Measurements from ENCODE around the gene BCAS3. TPM values are rescaled to one million over a fixed set of nuclear protein-coding genes. Genes with fewer than 3 reads are reported as not detected.

BCAS3 gene
- polyA plus RNA-seq, 1 donor from 2014 or later: 21.6 TPM

DNA sequence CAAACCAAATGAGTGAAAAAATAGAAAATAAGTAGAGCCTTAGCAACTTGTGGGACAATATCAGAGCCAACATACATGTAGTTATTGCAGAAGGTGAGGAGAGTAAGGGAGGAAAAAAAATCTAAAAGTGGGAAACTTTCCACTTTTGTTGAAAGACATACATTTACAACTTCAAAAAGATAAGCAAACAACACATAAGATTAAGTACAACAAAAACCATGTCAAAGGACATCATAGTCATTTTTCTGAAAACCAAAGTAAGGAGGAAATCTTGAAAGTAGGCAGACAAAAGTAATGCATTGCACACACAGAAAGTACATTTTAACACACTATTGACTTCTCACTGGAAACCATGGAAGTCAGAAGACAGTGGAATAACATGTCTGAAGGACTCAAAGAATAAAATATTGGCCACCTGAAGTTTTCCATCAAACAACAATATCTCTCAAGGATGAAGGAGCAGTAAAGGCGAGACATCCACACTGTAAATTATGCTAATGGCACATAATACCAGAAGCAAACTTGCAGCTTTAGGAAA lies 291.9 kb downstream of the BCAS3 start:
- Histone ChIP-seq H3K27ac (ENCODE audit: low read length) (no peak overlapping the region), H2AFZ (ENCODE audit: low read depth, low read length) (no peak overlapping the region)
- no peak for TF ChIP-seq POLR2AphosphoS5 (IDR thresholded peaks at IDR 0.05)
- no peak for TF ChIP-seq EZH2 (IDR thresholded peaks at IDR 0.05; ENCODE audit: borderline replicate concordance, insufficient read depth, low read length, poor library complexity, severe bottlenecking)
- no peak for TF ChIP-seq EP300 (conservative IDR thresholded peaks at IDR 0.05; ENCODE audit: poor library complexity, severe bottlenecking)
- TF ChIP-seq, protein P1, sequence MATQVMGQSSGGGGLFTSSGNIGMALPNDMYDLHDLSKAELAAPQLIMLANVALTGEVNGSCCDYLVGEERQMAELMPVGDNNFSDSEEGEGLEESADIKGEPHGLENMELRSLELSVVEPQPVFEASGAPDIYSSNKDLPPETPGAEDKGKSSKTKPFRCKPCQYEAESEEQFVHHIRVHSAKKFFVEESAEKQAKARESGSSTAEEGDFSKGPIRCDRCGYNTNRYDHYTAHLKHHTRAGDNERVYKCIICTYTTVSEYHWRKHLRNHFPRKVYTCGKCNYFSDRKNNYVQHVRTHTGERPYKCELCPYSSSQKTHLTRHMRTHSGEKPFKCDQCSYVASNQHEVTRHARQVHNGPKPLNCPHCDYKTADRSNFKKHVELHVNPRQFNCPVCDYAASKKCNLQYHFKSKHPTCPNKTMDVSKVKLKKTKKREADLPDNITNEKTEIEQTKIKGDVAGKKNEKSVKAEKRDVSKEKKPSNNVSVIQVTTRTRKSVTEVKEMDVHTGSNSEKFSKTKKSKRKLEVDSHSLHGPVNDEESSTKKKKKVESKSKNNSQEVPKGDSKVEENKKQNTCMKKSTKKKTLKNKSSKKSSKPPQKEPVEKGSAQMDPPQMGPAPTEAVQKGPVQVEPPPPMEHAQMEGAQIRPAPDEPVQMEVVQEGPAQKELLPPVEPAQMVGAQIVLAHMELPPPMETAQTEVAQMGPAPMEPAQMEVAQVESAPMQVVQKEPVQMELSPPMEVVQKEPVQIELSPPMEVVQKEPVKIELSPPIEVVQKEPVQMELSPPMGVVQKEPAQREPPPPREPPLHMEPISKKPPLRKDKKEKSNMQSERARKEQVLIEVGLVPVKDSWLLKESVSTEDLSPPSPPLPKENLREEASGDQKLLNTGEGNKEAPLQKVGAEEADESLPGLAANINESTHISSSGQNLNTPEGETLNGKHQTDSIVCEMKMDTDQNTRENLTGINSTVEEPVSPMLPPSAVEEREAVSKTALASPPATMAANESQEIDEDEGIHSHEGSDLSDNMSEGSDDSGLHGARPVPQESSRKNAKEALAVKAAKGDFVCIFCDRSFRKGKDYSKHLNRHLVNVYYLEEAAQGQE (IDR thresholded peaks at IDR 0.05; ENCODE audit: borderline replicate concordance): no peak
- TF ChIP-seq, protein P2, sequence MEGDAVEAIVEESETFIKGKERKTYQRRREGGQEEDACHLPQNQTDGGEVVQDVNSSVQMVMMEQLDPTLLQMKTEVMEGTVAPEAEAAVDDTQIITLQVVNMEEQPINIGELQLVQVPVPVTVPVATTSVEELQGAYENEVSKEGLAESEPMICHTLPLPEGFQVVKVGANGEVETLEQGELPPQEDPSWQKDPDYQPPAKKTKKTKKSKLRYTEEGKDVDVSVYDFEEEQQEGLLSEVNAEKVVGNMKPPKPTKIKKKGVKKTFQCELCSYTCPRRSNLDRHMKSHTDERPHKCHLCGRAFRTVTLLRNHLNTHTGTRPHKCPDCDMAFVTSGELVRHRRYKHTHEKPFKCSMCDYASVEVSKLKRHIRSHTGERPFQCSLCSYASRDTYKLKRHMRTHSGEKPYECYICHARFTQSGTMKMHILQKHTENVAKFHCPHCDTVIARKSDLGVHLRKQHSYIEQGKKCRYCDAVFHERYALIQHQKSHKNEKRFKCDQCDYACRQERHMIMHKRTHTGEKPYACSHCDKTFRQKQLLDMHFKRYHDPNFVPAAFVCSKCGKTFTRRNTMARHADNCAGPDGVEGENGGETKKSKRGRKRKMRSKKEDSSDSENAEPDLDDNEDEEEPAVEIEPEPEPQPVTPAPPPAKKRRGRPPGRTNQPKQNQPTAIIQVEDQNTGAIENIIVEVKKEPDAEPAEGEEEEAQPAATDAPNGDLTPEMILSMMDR (IDR thresholded peaks at IDR 0.05; ENCODE audit: poor library complexity, severe bottlenecking): no peak
- TF ChIP-seq RAD21 (conservative IDR thresholded peaks at IDR 0.05): no peak
- TF ChIP-seq MXI1 (conservative IDR thresholded peaks at IDR 0.05; ENCODE audit: poor library complexity, severe bottlenecking): no peak
- TF ChIP-seq TAF1 (IDR thresholded peaks at IDR 0.05; ENCODE audit: low read depth): no peak
- no peak for TF ChIP-seq SMC3 (conservative IDR thresholded peaks at IDR 0.05; ENCODE audit: poor library complexity)

DNA sequence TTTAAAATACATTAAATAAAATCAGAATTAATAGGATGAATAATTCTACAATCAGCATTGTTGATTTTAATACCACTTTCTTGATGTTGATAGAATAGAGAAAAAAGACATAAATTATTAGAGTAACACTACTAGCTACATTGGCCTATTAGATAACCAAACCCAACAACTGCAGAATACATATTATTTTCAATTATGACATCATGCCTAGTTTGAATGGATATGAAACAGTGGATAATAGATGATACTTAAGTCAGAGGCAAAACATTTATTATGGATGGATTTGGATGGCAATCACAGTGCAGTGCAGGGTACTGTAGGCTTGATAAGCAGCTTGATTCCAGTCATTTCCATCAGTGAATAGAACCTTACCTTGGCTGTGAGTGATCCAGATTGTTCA lies 293.1 kb downstream of the BCAS3 start:
- Histone ChIP-seq H3K9me3 (ENCODE audit: low read length) (no peaks in the 10 kb centered on the region), H3F3A (ENCODE audit: insufficient read depth, low read length, poor library complexity, severe bottlenecking) (no peaks in the 10 kb centered on the region), H3K36me3 (ENCODE audit: insufficient read depth, low read length) (no peaks in the 10 kb centered on the region), H3K9ac (ENCODE audit: low read length) (no peak overlapping the region), H3K27me3 (ENCODE audit: insufficient read depth, low read depth, low read length) (no peaks in the 10 kb centered on the region), H3K79me2 (replicated peaks; ENCODE audit: insufficient read depth, low read length) (no peaks in the 10 kb centered on the region), H4K20me1 (ENCODE audit: insufficient read depth) (no peaks in the 10 kb centered on the region), H3K27ac (ENCODE audit: low read length) (no peak overlapping the region), H3K9me2 (ENCODE audit: insufficient read depth, low read length) (no peaks in the 10 kb centered on the region), H3K4me3 (ENCODE audit: low read length) (no peak overlapping the region), H3K4me2 (ENCODE audit: low read length) (no peak overlapping the region), H2AFZ (ENCODE audit: low read depth, low read length) (no peak overlapping the region)
- no peak for TF ChIP-seq EZH2 (IDR thresholded peaks at IDR 0.05; ENCODE audit: borderline replicate concordance, insufficient read depth, low read length, poor library complexity, severe bottlenecking)
- no peak for TF ChIP-seq EP300 (conservative IDR thresholded peaks at IDR 0.05; ENCODE audit: poor library complexity, severe bottlenecking)
- no peak for TF ChIP-seq RAD21 (conservative IDR thresholded peaks at IDR 0.05)
- no peak for TF ChIP-seq TAF1 (IDR thresholded peaks at IDR 0.05; ENCODE audit: low read depth)
- TF ChIP-seq POLR2AphosphoS5 (IDR thresholded peaks at IDR 0.05): no peak
- TF ChIP-seq SMC3 (conservative IDR thresholded peaks at IDR 0.05; ENCODE audit: poor library complexity): no peak
- TF ChIP-seq, protein P1 (IDR thresholded peaks at IDR 0.05; ENCODE audit: borderline replicate concordance): no peak
- TF ChIP-seq, protein P2 (IDR thresholded peaks at IDR 0.05; ENCODE audit: poor library complexity, severe bottlenecking): no peak

More for the DNA sequence above, 291.9 kb downstream of the BCAS3 start:
- Histone ChIP-seq H3K9me2 (ENCODE audit: insufficient read depth, low read length) (no peaks in the 10 kb centered on the region), H3K9ac (ENCODE audit: low read length) (no peak overlapping the region), H3K79me2 (replicated peaks; ENCODE audit: insufficient read depth, low read length) (no peaks in the 10 kb centered on the region), H3K9me3 (ENCODE audit: low read length) (no peaks in the 10 kb centered on the region), H4K20me1 (ENCODE audit: insufficient read depth) (no peaks in the 10 kb centered on the region), H3K4me2 (ENCODE audit: low read length) (no peak overlapping the region), H3K27me3 (ENCODE audit: insufficient read depth, low read depth, low read length) (no peaks in the 10 kb centered on the region), H3K4me3 (ENCODE audit: low read length) (no peak overlapping the region), H3K36me3 (ENCODE audit: insufficient read depth, low read length) (no peaks in the 10 kb centered on the region), H3F3A (ENCODE audit: insufficient read depth, low read length, poor library complexity, severe bottlenecking) (no peaks in the 10 kb centered on the region)
